Psoas muscle (tissue), 8 donors: Measurements from ENCODE around the gene DIP2C. TPM values are rescaled to one million over a fixed set of nuclear protein-coding genes. Genes with fewer than 3 reads are reported as not detected.
"Not testable (repeated sequence)": the region's sequence is repeated elsewhere in the genome, so short reads cannot be mapped to it uniquely, and the experiment has no call there.

Experiments
- ATAC-seq, 4 donors: fragments of 200-7000 bp; cut with Tn5 transposase; one replicate each; pipeline ENCODE4 v1.9.1; 2020; ENCODE audit warnings: moderate library complexity in 3 of 4, mild to moderate bottlenecking in 2 of 4
- DNase-seq, 2 donors: peaks; one replicate each; pipeline ENCODE4 v3.0.0-alpha.2; 2020
- H3K27ac ChIP-seq: fragments of 200-600 bp; one replicate; pipeline ENCODE4 v1.8.0; 2022
- H3K27me3 ChIP-seq, 3 donors: fragments of 200-600 bp in 1 of 3; one replicate each; pipeline versions ENCODE4 v1.6.1 to v1.8.0; 2013 to 2022; ENCODE audit warnings: low read length in 2 of 3, mild to moderate bottlenecking in 2 of 3, moderate library complexity in 1 of 3; ENCODE audit not compliant: insufficient read depth in 3 of 3
- H3K36me3 ChIP-seq, 2 donors: fragments of 200-600 bp in 1 of 2; one replicate each; pipeline versions ENCODE4 v1.6.1 to v1.8.0; 2013 to 2022; ENCODE audit warnings: low read depth in 1 of 2, mild to moderate bottlenecking in 1 of 2, moderate library complexity in 1 of 2; ENCODE audit not compliant: insufficient read depth in 1 of 2
- H3K4me1 ChIP-seq: fragments of 200-600 bp; one replicate; pipeline ENCODE4 v1.8.0; 2022
- H3K4me3 ChIP-seq: fragments of 200-600 bp; one replicate; pipeline ENCODE4 v1.8.0; 2022; ENCODE audit warnings: mild to moderate bottlenecking
- H3K9me3 ChIP-seq: fragments of 200-600 bp; one replicate; pipeline ENCODE4 v1.8.0; 2022
- WGBS, 3 donors: extraction: QIAGEN DNeasy Blood & Tissue Kit; methylation state at CpG; one replicate each; pipeline versions ENCODE4 v1.1.6 to v1.1.7; 2013; 5-methylcytosine and 5-hydroxymethylcytosine counted together
- intact Hi-C, 2 donors: fragments of 100-400 bp; cut with DNase I; formaldehyde crosslinking; loops; one replicate each; pipeline versions ENCODE4 v1.11.0 to v1.14.2; 2022
- polyA plus RNA-seq, 3 donors: library from polyadenylated mRNA; stranded (reverse); fragments of 200-250 nt; gene quantifications; one replicate each; pipeline ENCODE4 v1.2.3, GENCODE V29; 2013
- total RNA-seq, 4 donors: library from RNA; stranded (reverse); fragmentation: NEBNext Ultra II Directional in 2 of 4; extraction: Animal tissue kit (Norgen Biotek cat#: 25700) in 2 of 4; gene quantifications; one replicate each; pipeline versions ENCODE4 v1.2.1 to v1.2.4, GENCODE V29; 2021 to 2023
- TF ChIP-seq, protein P1 (sequence below): fragments of 200-600 bp; IDR thresholded peaks from one replicate; pipeline ENCODE4 v1.8.0; 2022; ENCODE audit warnings: antibody characterized with exemption
- donor health status: healthy with polysubstance abuse.
- donor health status: DM: no; HTN: no; CAD: no; lungs with moderate emphysema.
- donor health status: Bipolar disorder and iron deficiency.
- donor health status: healthy.
- donor health status: DM: yes; HTN: yes; CAD: no.
- donor health status: DM: no; HTN: no; CAD: no.
- donor health status: DM: no; HTN: no; CAD: no.
- donor health status: DM: yes; HTN: yes; CAD: no.

DIP2C gene
- total and polyA plus RNA-seq, 7 donors: 7.7 to 32.0 (median 25.0) TPM

DNA sequence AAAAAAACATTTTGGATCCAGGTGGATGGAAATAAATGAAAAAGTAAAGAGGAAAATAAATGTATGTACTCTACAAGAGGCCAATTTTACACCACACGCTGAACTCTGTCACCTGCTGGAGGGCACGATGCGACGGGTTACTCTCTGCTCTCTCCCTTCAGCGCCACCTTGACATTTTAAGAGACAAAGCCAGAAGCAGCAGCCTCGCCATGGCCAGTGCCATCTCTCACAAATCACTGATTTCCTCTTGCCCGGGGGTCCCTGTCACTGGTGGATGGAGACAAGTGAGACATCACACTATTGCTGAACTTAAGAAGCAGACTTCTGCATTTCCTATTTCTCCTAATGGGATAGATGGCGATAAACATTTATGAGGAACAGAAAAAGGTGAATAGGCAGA is 364.2 kb downstream of the DIP2C start:
- ATAC-seq (no peak), DNase-seq (no peak)
- Histone ChIP-seq H3K9me3 (no peaks in the 10 kb centered on the region), H3K27me3 (no peaks in the 10 kb centered on the region), H3K36me3 (peaks cover 3 to 55% of the 10 kb centered on the region in 2 donors), H3K4me1 (peaks cover 3% of the 10 kb centered on the region), H3K4me3 (no peak overlapping the region), H3K27ac (no peak overlapping the region)
- TF ChIP-seq, protein P1, sequence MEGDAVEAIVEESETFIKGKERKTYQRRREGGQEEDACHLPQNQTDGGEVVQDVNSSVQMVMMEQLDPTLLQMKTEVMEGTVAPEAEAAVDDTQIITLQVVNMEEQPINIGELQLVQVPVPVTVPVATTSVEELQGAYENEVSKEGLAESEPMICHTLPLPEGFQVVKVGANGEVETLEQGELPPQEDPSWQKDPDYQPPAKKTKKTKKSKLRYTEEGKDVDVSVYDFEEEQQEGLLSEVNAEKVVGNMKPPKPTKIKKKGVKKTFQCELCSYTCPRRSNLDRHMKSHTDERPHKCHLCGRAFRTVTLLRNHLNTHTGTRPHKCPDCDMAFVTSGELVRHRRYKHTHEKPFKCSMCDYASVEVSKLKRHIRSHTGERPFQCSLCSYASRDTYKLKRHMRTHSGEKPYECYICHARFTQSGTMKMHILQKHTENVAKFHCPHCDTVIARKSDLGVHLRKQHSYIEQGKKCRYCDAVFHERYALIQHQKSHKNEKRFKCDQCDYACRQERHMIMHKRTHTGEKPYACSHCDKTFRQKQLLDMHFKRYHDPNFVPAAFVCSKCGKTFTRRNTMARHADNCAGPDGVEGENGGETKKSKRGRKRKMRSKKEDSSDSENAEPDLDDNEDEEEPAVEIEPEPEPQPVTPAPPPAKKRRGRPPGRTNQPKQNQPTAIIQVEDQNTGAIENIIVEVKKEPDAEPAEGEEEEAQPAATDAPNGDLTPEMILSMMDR: no peak
- intact Hi-C loops: no loop called here
- WGBS, 3 donors: 94 to 97% (median 95%) methylated on average over 8 of the region's 8 CpGs

DNA sequence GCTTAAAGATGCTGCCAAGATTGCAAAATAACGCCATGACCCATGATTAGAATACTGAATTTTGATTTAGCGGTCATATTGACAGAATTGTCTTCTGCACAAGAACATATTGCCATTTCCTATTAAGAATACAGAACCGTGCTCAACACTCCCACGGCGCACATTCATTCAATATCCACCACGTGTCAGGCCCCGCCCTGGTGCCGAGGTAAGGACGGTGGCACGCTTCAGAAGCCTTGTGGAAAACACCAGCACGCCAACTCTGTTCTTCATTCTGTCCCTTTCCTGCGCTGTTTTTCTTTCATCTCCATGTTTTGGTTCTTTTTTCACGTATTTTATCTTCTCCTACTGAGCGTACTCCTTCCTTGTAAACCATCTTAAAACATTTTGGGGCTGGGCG is 364.9 kb downstream of the DIP2C start:
- no peak overlapping the region for H3K4me3 ChIP-seq
- 93 to 94% (median 94%) methylated on average over 15 of the region's 15 CpGs for WGBS, 3 donors
- ATAC-seq (no peak), DNase-seq (no peak)
- TF ChIP-seq, protein P1: no peak
- intact Hi-C loops: no loop called here
- H3K27ac ChIP-seq: no peak overlapping the region
- no peaks in the 10 kb centered on the region for H3K9me3 ChIP-seq
- H3K4me1 ChIP-seq: no peaks in the 10 kb centered on the region
- H3K36me3 ChIP-seq: peaks cover 3 to 62% of the 10 kb centered on the region in 2 donors
- H3K27me3 ChIP-seq: no peaks in the 10 kb centered on the region

DNA sequence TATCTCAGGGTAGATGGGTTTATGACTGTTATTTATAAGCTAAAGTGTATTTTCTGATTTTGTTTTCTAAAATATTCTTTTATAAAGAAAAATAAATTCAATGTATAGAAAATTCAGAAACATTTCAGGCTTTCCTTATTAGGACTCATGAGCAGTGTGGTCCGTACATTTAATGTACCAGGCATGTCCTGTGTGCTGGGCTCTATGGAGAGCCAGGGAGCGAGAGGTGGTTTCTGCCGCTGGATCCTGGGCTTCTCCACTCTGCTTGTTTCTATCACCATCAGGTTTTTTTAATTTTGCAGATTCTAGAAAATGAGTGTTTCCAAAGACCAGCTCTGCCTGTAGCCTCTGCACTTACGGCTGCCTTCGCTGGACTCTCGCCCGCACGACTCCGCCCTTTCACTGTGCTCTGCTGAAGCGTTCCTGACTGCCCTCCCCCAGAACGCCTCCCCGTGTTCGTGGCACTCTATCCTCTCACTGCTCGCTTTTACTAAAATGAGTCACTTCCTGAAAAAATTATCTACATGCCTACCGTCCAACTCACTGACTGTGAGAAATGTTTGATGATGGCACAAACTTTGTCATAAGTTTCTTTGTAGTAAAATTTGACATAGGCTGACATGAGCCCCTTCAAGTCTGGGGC is 365.7 kb downstream of the DIP2C start:
- Histone ChIP-seq H3K36me3 (peaks cover 3 to 60% of the 10 kb centered on the region in 2 donors), H3K9me3 (no peaks in the 10 kb centered on the region), H3K4me1 (no peaks in the 10 kb centered on the region), H3K27me3 (no peaks in the 10 kb centered on the region), H3K27ac (no peak overlapping the region), H3K4me3 (no peak overlapping the region)
- DNase-seq (peak; percentile 81 to 86), ATAC-seq (peak in 3 of 4 donors; percentile 53 to 78 (median 70))
- WGBS, 3 donors: 58 to 69% (median 60%) methylated on average over 15 of the region's 15 CpGs
- TF ChIP-seq, protein P1: no peak
- intact Hi-C loops: no loop called here

DNA sequence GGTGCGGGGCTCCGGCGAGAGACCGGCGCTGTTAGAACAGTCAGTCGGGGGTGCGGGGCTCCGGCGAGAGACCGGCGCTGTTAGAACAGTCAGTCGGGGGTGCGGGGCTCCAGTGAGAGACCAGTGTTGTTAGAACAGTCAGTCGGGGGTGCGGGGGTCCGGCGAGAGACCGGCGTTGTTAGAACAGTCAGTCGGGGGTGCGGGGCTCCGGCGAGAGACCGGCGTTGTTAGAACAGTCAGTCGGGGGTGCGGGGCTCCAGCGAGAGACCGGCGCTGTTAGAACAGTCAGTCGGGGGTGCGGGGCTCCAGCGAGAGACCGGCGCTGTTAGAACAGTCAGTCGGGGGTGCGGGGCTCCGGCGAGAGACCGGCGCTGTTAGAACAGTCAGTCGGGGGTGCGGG is 366.4 kb downstream of the DIP2C start:
- H3K27me3 ChIP-seq, intact Hi-C loops, ATAC-seq, H3K9me3 ChIP-seq, H3K4me3 ChIP-seq, H3K4me1 ChIP-seq, DNase-seq, H3K27ac ChIP-seq: not testable (repeated sequence)
- H3K36me3 ChIP-seq: peaks cover 3 to 62% of the 10 kb centered on the region in 2 donors
- WGBS, 3 donors: 94 to 97% (median 96%) methylated on average over 17 to 37 of the region's 43 CpGs

DNA sequence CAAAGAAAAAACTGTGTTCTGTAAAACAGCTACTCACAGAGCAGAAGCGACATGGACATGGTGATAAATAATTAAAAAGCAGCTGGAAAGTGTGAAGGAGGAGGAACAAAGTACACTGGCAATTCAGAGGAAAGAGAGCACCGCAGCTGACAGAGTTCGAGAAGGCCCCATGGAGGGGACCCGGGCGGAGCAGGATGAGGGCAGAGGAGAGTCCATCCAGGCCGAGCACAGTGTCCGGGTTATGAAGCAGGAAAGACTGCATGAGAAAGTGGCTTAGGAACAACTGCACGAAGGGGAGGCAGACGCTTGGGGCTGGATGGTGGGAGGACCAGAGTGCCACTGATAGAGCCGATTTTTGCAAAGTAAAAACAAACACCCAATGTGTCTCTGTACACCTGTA is 368.7 kb downstream of the DIP2C start:
- WGBS, 3 donors: 92 to 94% (median 94%) methylated on average over 10 of the region's 10 CpGs
- Histone ChIP-seq H3K4me1 (no peaks in the 10 kb centered on the region), H3K4me3 (no peak overlapping the region), H3K27ac (no peak overlapping the region), H3K9me3 (no peaks in the 10 kb centered on the region), H3K27me3 (no peaks in the 10 kb centered on the region), H3K36me3 (peaks cover 0 to 61% of the 10 kb centered on the region in 2 donors)
- no peak for DNase-seq
- ATAC-seq: no peak
- intact Hi-C loops: no loop called here
- TF ChIP-seq, protein P1: no peak
